Stimulated activated CD4-positive, alpha-beta T cell treated with anti-CD3 and anti-CD28 coated beads, Interleukin-2, amount 100 ng/mL, for 48 hours (primary cell): ENCODE results near the gene MYO3B.

ENCODE experiments used
- DNase-seq, 2 donors: peaks; one replicate each; pipeline ENCODE4 v3.0.0-alpha.2; 2020

The MYO3B gene

DNA sequence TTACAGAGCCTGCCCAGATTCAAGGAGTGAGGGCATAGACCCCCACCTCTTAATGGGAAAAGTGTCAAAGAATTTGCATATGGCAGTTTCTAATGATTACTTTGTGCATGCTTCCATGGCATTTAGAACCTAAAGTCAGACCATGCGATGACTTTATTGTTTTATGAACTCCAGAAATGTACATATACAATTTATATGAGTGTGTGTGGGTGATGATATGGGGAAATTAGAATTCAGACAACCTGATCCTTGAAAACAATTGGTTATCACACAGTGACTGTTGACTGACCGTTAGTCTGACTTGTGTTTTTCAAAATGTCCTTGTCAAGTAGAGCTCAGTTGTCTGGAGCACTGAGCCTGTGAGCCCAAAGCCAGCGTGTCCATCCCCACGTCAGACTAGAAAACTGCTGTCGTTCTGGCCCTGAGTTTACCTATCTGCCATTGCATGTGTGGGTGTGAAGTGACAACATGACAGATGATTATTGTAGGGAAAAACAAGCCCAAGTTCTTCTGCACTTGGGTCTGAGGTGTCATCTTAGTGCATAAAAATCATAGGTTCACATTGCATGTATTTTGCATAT, 128.4 kb downstream of the MYO3B start:
- no peak for DNase-seq

DNA sequence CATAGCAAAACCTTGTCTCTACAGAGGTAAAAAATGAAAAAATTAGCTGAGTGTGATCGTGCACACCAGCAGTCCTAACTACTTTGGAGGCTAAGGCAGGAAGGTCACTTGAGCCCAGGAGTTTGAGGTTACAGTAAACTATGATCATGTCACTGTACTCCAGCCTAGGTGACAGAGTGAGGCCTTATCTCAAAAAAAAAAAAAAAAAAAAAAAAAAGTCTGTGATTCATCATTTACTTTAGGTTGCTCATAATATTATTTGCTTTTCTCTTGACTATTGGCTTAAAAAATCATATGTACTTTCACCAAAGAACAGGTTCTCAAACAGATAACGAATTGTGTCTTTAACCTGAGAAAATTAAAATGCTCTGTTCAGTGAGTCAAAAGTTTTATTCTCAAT, 129.1 kb downstream of the MYO3B start:
- DNase-seq = no peak

DNA sequence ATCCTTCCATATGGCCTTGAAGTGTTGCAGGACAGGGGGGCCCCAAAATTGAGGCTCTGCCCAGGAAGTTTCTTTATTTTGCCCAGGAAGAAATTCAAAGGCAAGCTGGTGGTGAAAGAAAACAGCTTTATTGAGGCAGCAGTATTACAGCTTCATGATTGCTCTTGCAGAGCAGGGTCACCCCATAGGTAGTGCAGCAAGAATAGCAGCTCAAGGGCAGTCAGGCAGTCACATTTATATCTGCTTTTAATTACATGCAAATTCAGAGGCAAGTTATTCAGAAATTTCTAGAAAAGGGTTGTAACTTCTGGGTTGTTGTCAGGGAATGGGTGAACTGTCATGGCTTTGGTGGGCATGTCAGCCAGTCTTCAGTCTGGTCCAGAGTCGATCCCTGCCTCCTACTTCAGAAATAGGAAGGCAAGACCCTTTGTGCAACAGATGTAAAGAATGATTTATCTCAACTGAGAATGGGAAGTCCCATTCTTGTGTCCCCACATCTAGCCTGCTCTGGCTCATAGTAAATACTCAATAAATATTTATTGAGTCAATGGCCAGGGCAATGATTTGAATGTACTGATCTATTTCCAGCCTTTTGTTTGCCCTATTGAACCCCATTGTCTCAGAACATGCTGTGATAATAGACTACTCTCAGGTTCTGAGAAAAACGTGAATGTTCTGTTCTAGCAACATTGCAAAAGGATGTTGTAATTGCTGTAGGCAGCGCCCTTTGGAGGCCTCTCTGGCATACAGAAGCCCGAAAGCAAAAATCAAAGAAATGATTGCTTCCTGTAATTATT, 129.8 kb downstream of the MYO3B start:
- DNase-seq = no peak

DNA sequence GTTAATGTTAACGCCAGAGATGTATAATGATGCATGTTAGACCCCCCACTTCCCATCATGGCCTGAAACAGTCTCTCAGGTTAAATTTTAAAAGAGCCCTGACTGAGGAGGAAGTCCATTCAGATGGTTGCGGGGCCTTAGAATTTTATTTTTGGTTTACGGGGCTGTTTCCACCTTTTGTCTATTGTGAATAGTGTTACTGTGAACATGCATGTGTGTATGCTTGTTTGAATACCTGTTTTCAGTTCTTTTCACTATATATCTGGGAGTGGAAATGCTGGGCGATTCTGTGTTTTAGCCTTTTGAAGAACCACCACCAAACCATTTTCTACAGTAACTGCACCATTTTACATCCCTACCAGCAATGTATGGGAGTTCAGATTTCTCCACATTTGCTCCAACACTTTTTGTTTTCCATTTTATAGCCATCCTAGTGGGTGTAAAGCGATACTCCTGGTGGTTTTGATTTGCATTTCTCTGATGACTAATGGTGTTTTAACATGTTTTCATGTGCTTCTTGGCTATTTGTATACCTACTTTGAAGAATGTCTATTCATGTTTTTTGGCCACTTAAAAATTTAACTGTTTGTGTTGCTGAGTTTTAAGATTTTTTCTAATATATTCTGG, 133.0 kb downstream of the MYO3B start:
- DNase-seq = no peak

DNA sequence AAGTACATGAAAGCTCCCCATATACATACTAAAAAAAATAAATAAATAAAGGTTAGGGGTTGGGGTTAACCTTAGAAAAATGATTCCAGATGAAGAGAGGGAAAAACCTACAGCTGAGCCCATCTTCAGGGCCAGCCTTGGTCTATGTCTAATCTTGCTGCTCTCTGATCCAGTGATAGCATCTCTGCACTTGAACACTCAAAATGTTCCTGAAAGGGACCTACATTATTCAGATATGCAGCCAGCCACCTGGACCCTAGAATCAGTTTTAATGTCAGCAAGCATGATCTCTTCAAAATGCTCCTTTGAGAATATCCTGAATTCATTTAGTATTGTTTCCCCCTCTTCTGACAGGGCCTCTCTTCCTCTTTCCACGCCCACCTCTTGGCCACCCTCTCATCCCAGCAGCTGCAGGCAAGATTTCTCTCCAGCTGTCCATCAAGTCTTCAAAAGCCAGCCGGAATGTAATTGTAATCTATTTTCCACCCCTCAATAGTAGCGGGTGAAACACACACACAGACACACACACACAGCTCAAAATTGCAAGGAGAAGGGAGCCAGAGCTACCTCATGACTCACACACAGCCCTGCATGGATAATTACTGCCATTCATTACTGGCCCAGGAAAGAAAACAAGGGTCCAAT, 135.5 kb downstream of the MYO3B start:
- no peak for DNase-seq

DNA sequence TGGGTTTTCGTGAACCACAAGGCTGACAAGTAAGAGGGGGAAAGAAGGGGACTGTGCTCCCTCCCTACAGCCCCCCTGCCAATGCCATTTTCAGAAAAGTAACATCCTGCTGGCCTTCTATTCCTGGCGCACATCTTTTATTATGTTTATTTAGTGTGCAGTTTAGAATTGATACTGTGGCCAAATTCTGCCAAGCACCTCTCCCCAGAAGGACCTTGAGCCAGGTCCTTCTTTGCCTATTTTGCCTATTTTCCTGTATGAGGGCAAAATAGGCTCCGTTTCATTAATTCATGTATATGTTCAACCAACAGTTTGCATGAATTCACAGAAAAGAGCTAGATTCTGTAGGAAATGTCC, 136.0 kb downstream of the MYO3B start:
- no peak for DNase-seq

DNA sequence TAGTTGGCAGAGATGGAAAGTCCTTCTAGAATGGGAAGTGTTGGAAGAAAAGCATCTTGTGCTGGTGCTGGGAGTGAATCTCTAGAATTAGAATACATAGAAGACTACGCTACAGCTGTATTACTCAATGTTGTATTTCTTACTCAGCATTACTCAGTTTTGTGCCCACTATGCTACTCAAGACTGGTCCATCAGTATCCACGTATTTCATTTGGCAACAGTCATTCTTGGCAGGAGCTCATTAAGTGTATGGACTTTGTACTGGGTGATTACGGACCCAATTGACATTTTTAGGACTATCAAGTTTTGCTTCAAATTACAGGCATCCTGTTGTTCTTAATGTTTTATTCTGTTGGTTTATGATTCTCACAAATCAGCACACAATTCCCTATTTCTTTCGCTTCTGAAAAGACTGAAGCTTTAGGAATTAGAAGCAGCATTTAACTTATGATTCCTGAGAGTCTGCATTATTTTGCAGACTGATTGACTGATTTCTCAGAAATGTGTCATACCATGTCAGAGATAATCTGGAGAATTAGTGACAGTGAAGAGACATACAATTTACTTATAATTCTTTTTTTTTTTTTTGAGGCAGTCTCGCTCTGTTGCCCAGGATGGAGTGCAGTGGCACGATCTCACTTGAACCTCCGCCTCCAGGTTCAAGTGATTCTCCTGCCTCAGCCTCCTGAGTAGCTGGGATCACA, 136.9 kb downstream of the MYO3B start:
- DNase-seq = no peak

DNA sequence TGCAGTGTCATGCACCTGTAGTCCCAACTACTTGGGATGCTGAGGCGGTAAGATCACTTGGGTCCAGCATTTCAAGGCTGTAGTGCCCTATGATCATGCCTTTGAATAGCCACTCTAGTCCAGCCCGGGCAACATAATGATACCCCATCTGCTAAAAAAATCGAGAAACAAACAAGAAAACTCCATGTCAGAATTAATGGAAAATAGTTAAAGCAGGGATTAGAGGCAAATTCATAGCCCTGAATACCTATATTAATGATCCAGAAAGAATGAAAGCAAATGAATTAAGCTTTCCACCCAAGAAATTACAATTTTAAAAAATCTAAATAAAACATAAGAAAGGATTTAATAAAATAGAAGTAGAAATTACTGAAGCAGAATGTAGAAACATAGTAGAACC, 143.0 kb downstream of the MYO3B start:
- no peak for DNase-seq

DNA sequence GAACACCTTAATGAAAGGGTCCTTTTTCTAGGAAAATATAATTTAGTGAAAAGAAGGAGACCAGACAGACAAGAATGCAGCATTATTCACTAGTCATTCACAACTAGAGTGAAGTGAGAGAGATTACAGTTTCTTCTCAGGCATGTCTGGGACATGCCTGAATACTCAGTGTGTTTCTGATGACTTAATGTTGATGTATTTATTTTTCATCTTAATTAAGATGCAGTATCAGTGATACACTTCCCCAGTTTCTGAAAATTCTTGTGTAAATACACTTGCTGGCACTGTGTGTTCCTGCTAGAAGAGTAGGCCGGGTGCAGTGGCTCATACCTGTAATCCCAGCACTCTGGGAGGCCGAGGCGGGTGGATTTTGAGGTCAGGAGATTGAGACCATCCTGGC, 143.6 kb downstream of the MYO3B start:
- DNase-seq = no peak

DNA sequence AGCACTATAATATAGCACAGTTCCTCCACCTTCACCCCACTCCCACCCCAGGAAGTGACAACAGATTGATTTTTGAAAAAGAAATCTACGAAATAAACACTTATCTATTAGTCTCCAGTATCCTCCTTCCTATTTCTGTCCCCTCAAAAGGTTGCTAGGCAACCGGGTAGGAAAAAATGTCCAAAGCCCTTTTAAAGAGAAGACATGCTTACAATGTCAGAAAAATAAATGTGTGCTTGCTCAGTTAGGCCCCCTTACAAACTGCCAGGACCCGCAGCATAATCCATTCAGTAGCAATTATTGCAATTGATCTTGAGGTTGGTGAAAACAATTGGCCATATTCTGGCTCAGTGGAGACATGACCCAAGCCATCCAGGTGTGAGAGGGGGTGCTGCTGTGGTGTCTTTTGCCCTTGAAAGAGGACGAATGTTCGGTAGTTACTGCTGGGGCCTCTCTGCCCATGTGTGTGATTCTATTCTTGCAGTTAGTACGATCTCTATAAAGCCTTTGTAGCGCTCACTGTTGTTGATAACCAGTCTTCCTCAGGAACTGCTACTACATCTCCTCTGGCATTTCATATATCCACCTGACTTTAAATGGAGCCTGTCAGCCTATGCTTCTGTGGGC, 144.3 kb downstream of the MYO3B start:
- no peak for DNase-seq

DNA sequence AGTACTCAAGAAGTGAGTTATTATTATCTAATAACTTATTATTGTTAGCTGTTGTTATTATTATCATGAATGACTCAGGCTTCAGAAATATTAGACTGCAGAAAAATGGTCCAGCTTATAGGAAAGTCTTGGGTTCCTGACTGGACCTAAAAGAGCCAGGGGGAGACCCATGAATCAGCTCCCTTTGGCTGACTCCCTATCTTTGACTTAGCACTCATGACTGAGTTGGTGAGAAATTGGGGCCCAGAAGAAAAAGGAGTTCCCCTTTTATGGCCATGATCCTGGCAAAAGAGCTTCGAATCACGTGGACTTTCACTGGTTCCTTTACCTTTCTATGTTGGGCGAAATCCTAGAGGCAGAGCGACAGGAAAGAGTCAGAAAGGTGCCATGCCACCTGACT, 145.8 kb downstream of the MYO3B start:
- no peak for DNase-seq

DNA sequence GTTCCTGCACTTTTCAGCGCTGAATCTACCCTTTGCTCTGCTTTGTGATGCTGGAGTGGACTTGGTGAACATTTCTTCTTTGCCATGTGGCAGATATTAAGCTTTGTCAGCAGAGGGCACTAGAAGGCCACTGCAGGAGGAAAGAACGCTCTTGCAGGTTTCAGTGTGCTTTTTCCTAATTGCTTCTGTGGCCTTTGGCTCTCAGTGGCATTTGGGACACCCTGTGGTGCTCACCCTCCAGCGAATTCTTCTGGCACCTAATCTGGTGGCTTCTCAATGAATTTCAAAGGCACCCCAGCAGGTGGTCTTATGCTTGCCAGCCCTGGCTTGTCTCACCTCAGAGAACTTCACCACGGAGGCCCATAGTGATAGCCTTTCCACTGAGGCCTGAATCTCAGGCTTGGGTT, 146.7 kb downstream of the MYO3B start:
- DNase-seq = peak; percentile 11 to 13

DNA sequence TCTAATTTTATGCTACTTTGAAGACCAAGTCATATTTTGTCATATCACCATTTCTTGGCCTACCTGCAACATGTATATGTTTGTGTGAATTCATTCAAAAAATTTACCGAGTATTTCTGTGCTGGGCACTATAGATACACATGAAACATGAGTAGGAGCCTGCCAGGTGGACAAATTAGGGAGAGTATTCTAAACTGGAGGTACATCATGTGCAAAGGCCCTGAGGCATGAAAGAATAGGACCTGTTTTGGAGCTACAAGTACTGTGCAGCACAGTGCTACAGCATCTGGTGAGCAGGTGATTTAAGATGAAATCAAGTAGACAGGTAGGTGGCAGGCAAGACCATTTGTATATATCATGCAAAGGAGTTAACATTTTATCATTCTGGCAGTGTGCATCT, 152.9 kb downstream of the MYO3B start:
- DNase-seq = no peak

DNA sequence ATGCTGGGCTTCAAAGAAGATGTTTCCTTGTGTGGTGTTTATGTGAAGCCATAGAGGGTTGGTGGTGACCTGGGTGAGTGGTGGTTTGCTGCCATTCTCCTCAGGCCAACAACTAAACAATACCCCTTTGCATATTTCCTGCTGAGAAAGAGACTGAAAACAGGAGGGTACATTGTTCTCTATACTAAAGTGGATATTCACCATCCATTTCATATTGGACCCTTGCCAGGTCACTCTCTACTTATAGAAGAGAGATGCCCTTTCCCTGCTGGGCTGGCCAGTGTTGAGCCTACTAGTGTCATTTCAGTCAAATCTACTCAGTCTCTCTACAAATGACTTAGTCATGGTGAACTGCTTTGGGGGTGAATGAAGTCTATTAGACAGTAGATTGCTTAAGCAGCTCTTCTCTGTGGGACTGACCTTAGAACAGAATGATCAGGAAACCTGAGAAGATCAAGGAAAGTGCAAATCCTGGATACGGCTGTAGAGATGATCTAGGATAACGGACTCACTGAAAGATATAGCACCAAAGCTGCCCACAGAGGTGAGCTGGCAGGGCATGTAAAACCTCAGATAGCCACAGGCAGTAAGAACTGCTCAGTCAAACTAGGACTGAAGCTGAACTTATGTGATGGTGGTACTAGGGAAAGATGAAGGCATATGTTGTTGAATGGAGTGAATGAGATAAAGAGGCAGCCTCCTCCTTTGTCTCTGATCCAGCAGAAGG, 154.9 kb downstream of the MYO3B start:
- no peak for DNase-seq

DNA sequence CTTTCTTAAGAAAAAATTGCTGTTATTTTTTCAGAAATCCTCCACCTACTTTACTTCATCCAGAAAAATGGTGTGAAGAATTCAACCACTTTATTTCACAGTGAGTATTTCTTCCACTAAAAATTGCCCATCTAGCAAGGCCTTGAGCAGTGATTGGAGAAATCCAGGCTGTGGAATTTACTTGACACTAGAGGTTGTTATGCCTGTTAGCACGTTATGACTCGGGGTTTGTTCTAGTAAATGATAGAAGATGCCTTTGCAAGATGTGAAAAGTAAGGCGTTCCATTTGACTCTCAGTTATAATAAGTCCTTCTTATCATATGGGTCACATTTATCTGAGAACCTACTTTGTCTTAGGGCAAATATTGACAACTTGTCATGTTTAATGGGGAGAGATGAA, 157.4 kb downstream of the MYO3B start:
- no peak for DNase-seq

DNA sequence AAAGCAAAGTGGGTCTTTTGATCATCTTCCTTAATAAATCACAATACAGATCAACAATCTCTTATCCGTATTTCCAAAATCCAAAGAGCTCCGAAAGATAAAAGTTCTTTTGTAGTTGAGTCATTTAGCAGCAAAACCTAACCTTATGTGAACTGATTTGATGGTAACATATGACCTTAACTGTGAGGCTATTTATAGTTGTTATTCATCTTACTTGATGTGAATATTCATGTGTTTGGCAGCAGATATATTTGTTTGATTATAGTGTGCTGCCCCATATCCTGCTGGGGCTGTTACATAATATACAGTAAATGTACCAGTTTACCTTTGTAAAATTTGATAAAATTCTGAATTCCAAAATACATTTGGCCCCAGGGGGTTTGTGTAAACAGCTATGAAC, 158.5 kb downstream of the MYO3B start:
- no peak for DNase-seq

DNA sequence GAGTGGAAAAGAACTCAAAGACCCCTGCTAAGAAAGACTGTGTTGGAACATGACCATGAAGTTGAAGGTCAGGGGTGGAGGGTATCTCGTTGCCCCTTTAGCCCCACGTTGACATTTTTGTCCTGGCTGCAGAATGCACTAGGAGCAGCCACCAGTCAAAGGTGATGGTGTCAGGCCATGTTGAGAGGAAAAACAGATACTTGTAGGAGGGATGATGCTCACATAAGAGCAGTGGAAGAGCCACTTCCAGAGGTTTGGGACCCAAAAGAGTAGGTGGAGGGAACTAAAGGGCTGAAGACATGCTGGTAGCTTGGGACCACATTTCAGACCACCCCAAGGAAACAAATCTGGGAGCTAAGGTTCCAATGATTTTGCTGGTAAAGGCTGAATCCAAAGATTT, 159.0 kb downstream of the MYO3B start:
- no peak for DNase-seq

DNA sequence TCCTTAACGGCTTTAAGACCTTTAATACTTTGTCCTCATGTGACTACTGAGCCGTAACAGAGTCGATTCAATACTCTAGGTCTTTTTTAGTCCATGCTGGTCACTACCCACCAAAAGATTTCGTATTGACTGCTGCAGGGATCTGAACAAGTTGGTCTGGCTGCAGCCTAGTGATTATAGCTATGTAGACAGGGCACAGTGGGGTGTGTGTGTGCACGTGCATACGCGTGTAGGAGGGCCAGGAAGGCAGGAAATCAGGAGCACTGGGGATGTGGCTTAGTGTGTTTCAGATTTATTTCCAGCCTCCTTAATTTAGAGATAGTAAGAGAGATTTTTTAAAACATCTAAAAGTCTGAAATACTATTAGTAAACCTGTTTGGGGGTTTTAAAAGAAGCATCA, 161.4 kb downstream of the MYO3B start:
- no peak for DNase-seq

DNA sequence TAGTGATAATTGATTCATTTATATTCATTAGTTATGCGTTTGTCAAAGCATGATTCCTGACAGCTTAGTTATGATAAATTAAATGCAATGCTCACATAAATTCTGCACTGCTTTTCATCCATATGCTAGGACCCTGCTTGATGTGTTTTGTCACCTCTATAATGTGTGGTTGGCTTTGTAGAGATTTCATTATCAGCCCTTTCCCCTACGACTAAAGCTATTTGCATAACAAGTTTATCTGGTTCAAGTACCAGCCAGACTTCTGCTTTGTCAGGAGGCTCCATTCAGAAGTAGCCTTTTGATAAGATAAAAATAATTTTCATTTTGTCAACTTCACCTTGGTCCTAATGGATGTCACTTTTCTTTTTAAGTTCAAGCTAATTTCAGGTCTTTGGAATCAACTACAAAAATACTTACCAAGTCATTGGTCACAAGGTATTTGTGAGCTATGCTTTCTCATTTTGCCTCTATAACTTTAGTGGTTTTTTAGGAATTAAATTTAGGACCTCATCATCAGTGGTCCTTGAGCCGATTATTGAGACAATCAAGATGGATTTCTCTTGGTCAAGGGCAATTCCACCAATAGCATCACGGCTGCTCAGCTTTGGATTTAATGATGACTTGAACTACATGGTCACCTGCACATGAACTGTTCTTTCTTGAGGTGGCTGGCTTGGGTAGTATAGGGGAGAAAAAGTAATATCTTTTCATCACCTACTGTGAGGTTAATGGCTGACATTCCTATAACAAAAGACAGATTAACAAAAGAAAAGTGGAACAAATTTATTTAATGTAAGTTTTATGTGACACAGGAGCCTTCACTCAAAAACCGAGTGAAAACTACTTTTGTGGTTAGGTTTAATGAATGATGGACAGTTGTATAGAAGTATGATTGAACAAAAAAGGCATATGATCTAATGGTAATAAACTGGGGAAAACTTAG, 162.1 kb downstream of the MYO3B start:
- DNase-seq = no peak

DNA sequence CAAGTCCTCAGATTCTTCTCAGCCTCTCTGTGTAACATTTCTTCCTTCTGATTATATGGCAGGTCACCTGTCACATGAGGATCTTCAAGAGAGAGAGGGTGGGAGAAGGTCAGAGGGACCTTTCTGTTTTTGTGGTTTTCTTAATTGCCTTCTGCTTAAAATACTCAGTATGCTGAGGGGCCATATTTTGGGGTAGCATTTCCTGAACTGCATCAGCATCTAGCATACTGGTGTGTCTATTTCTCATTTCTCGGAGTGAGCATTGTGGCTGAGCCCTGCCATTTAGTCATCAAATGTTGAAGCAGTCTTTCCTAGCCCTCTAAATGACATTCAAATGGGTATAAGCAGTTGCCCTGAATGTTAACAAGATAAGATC, 162.7 kb downstream of the MYO3B start:
- no peak for DNase-seq
